ENCODE results near the gene COL26A1.

DNA sequence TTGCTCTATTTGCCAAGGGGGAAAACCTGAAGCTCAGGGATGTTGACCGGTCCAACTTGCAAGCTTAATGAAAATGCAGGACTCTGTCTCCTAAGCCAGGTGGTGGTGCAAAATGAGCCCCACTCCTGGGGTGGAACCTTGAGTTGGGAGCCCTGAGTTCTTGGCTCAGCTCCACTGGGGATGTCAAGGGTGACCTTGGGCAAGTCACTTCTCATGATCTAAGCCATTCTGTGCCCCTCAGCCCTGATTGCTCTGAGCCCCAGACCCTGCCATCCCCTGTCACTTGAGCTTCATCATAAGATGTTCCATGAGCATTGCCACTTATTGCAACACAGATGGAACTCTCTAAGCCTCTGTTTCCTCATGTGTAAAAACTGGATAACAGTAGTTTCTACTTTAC is 232.6 kb downstream of the COL26A1 start:
- no peak for TF ChIP-seq SIN3A (IDR thresholded peaks at IDR 0.05; ENCODE audit: borderline replicate concordance, insufficient read depth, low read length)
- TF ChIP-seq TAF1 (IDR thresholded peaks at IDR 0.05; ENCODE audit: borderline replicate concordance, insufficient read depth, low read length), result no peak
- no peak for TF ChIP-seq FOXP2 (optimal IDR thresholded peaks at IDR 0.05; ENCODE audit: borderline replicate concordance, extremely low read depth, extremely low read length, insufficient read depth)
- no peak for TF ChIP-seq POLR2AphosphoS5 (IDR thresholded peaks at IDR 0.05; ENCODE audit: low read depth, low read length)

Data from PFSK-1 (cell line).